DMS79 treated with DMSO at 0.1 percent for 48 hours (cell line): ENCODE measurements around the gene RIPPLY2.
"Not testable (repeated sequence)": the region's sequence is repeated elsewhere in the genome, so short reads cannot be mapped to it uniquely, and the experiment has no call there.

Experiments used
- DNase-seq: peaks from one replicate; lab custom pipeline; 2025; lab: John Stamatoyannopoulos, UW

RIPPLY2 gene

DNA sequence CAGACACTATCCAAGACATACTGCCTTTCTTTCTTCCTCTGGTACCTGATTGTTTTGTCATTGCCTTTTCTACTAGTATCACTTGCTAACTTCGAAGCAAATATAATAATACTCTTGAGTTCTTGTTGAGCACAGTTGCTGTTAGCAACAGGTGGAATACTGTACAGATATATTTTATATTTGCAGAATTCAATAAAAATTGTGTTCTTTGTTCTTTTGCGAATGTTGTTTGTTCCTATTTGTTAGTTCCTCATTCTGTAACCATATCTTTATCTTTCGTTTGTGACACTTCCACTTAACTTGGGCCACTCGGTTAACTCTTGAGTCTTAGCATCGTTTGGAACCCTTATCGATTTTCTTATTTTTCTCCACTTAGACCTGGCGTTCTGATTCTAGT is 7.2 kb downstream of the RIPPLY2 start:
- no peak for DNase-seq

DNA sequence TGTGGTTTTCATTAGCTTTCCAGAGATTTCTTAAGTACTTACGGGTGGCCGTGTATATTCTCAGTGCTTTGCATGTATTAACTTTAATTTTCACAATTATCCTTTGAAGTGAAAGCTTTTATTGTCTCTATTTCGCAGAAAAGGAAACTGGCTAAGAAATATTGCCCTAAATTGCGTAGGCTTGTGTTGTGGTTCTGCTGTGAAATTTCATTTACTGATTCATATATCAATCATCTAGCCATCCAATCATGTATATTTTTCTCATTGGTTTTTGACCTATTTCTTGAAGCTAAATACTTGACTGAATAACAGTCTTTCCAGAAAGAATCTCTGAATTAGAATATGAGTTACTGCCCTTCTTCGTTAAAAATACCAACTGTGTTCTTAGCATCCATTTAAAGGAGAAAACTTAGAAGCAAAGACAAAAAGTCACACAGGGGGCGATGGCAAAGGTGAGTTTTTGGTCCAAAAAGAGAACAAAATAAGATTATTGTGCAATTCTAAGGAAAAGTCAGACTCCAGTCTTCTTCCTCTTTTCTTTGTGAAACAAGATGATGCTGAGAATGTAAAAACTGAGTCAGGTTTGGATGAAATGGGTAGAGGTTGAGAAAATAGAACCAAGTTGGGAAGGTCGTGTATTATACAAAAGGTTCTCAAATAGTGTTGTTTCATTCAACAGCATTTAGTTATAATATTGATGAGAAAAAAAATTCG is 7.8 kb downstream of the RIPPLY2 start:
- no peak for DNase-seq

DNA sequence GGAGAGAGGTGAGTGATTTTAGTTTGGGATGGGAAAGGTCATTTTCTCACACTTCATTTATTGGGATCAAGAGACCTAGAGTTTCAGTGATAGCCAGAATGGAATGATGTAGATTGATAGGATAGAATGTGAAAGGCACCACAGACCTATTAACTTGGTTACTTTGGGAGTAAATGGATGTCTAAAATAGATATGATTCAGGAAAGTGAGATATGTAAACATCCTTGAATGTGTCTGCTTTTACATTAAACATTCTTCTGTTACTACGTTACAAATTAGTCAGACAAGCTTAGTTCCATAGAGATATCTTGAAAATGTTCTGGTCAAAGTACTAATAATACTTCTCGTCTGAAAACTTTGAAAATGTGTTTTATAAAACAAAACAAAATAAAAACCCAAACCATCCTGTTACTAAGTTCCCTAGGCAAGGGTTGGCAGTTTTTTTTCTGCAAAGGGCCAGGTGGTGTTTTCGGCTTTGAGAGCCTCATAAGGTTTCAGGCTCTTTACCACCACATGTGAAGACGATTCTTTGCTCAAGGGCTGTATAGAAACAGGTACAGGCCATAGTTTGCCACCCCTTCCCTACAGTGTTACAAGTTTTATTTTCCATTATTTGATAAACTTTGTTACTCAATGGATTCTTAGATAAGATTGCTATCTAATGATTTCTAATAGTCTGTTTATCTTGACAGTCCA is 9.8 kb downstream of the RIPPLY2 start:
- DNase-seq, result no peak

DNA sequence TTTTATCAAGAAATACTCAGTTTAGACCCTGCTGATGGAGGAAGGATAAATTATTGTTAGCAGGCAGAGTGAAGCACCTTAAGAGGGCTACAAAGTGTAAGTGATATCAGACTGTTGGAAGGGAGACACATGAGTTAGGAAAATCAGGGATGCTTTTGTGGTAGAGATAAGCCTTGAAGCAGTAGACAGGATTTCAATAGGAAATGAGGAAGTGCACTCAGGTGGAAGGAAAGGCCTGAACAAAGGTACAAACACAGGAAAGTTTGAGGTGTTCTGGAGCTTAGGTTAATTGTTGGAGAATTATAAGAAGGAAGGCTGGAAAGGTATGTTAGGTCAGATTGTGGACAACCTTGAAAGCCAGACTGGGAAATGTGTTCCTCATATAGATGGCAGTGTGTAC is 13.9 kb downstream of the RIPPLY2 start:
- no peak for DNase-seq

DNA sequence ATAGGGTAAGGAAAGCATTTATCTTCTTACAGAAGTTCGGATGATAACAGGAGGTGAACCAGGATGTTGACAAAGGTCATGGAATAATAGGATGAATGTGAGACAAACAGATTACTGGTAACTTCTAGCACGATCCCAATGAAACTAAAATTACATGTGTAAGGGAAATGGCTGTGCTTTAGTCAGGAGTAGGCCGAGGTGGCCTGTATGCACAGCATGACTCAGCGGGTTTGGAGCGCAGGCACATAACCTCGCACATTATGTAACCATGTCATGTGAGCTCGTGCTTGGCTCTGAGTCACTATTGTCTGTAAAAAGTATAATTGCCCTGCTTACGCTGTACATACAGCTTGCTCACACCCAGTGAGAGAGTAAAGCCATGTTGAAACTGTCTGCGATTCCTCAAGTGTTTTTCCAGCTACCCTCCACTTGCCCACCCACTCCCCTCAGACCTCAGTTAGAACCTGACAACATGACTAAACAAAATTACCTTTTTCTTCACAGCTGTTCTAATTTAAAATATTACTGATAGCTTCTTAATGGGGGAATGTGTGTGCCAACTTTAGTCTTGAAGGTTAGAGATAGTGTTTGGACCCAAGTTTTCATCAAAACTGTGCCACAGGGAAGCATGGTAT is 14.5 kb downstream of the RIPPLY2 start:
- DNase-seq, result no peak

DNA sequence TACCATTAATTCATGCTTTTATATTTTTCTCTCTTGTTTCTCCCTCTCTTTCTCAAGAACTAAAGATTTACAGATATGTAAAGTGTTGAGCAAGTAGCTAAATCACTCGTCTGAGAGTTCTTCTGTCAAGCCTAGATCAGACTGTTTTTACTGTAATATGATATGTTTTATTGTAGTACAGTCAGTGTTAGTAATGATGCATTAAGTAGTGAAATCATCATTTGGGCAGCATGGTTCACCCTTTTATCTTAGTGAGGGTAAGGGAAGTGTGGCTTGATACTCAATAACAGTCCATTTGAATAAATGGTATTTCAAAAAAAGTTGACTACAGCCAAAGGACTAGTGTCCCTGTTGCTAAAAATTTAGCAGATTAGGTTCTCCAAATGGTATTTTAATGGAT is 15.5 kb downstream of the RIPPLY2 start:
- no peak for DNase-seq

DNA sequence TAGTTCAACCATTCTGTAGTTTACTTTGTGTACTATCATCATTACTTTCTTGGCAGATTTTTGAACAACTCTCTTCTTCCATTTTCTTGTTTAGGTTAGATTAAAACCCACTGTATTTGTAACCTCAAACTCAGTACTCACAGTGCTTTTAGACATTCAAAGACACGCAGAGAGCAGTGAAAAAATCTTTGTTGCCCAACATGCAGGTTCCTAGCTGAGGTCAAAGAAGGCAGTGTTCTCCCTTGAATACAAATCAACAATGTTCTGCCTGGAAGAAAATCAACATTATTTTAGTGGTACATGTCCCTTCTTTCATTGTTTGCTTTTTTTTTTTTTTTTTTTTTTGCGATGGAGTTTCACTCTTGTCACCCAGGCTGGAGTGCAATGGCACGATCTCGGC is 17.5 kb downstream of the RIPPLY2 start:
- no peak for DNase-seq

DNA sequence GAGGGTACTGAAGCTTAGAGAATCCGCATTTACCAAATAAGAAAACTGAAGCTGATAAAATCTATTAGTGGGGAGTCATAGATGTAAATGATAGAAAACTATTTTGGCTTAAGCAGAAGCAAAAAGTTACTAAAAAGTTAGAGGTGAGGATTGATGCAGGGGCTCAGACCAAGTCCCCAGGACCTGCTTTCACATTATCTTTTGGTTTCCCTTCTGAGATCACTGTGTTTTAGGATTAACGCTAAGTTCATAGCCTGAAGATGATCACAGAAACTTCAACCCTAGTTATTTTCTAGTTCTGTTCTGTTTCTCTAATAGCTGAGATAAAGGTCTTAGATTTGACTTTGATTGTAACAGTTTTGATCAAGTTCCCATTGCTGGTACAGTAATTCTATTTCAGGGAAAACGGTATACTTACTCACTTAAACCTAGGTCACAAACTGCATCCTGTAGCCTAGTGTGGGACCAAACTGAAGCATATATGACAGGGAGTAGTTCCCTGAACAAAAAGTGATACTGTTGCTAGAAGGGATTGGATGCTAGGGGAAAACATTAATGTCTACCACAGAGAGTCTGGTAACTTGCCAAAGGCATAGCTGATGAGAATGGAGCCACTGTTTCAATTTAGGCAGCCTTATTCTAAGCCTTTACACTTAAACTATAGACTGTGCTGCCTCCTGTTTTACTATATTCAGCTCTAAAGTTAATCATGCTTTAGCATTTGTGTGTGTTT is 19.4 kb downstream of the RIPPLY2 start:
- no peak for DNase-seq

DNA sequence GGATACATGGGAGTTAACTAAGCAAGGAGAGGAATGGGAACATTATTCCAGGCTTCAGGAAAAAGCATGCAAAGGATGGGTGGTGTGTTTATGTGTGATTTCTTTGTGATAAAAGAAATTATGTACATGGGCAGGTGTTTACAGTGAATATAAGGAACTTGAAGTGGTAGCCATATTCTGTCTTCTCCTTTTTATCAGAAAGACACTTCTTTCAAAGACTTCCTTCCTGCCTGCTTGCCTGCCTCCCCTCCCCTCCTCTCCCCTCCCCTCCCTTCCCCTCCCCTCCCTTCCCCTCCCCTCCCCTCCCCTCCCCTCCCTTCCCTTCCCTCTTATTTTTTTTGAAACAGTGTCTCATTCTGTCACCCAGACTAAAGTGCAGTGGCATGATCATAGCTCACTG is 20.7 kb downstream of the RIPPLY2 start:
- no peak for DNase-seq

DNA sequence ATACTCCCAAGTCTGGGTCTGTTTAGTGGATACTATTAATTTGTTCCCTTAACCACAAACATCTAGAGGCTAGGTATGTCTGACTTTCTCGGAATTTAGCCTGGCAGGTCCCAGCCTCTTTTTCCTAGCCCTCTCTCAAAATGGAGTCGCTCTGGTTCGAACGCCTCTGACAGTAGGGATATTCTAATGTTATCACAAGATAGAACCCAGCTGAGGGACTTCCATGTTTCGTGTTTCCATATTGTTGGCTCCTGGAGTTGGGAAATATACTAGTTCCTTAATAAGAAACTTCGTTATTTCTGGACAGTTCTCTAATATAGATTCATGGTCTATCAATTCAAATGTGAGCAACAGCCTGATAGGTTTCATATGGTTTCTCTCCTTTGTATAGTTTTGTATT is 22.7 kb downstream of the RIPPLY2 start:
- no peak for DNase-seq

DNA sequence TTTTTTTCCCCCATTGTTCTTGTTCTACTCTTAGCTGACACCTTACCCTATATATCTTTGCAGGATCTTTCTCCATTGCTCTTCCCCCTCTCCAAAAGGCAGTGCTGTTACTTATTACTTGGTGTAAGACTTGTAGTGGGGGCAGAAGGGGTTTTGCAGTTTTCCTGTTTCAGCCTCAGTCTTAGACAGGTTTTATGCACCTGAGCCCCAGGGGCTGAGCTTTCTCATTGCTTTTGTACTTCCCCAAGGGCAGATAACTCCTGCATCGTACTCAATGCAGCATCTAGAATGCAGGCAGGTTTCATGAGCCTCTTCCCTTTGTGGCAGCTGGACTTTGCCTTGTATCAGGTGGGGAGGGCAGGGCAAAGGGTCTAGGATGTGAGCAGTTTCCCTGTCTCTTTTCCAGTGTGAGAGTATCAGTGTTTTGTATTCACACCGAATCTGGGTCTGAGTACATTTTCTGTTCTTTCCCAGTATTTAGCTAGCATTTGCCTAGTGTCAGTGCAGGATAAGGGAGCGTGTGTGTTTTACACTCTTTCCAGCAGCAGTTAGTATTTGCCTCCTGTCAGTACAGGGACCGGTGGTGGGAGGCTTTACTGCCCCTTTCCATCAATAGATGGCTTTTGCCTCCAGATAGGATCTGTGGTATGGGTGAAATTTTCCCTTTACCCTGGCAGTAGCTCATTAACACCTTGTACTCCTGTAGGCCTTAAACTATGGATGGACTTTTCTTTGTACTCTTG is 25.9 kb downstream of the RIPPLY2 start:
- no peak for DNase-seq

DNA sequence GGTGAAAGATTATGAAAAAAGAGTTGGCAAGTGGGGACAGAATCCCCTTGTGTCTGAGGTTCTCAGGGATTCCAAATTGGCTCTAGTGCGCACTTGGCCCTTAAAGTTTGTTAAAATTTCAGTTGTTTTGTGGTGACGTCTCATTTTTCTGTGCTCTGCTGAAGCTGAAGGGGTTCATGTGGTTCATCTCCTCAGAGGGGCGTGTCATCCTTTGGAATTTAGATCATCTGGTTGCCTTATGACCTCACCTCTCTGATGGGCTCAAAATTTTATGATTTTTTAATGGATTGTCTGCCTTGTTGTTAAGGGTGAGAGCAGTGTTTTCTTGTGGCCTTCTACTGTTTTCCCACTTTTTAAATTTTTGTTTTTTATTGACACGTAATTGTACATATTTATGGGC is 26.6 kb downstream of the RIPPLY2 start:
- no peak for DNase-seq

DNA sequence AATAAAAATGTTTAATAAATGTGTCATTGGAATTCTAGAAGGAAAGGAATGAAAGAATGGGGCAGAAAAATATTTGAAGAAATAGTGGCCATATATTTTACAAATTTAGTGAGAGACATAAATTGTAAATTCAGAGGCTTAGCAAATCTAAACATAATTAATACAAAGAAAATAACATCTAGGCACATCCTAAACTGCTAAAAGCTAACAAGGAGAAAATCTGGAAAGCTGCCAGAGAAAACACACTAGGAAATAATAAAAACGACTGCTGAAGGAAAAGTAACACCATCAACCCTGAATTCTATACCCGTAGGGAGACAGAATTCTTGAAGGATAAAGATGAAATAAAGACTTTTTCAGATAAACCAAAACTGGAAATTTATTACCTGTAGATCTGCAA is 30.1 kb downstream of the RIPPLY2 start:
- DNase-seq, result no peak

DNA sequence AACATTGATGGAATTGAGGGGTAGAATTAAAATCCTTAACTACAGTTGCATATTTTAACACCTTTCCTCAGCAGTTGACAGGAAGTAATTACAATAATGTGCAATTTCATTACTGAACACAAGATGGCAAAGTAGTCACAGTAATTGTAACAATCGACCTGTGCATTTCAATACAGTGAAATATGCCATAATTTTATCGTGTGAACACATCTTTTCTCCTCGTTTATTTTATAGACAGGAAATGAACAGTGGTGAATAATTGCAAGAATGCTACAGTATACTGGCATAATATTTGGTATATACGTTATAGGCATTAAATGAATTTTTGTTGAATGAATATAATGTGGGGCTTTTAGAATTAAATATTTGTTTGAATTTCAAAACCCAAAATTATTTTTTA is 31.4 kb downstream of the RIPPLY2 start:
- DNase-seq, result peak; percentile 49

DNA sequence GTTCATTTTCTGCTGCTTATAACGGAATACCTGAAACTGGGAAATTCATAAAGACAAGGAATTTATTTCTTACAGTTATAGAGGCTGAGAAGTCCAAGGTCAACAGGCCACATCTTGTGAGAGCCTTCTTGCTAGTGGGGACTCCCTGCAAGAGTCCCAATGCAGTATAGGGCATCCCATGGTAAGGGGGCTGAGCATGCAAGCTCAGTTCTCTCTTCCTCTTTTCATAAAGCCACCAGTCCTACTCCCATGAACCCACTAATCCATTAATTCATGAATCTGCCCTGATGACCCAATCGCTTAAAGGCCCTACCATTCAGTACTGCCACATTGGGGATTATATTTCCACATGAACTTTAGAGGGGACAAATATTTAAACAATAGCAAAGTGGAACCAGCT is 32.8 kb downstream of the RIPPLY2 start:
- no peak for DNase-seq

DNA sequence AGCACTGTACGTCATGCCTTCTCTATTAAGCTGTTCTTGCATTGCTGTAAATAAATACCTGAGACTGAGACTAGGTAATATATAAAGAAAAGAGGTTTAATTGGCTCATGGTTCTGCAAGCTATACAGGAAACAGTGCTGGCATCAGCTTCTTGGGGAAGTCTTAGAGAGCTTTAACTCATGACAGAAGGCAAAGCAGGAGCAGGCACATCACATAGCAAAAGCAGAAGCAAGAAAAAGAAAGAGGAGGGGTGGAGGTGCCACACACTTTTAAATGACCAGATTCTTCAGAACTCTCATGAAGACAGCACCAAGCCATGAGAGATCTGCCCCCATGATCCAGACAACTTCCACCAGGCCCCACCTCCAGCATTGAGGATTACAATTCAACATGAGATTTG is 36.5 kb downstream of the RIPPLY2 start:
- DNase-seq, result no peak

DNA sequence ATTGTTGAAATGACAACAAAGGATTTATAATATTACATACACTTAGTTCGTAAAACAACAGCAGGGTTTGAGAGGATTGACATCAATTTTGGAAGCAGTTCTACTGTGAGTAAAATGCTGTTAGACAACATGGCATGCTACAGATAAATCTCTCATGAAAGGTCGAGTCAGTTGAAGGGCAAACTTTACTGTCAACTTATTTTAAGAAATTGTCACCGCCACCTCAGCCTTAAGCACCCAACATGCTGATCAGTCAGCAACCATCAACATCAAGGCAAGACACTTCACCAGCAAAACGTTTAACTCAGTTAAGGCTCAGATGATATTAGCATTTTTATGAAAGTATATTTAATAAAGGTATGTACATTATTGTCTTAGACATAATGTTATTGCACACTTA is 37.4 kb downstream of the RIPPLY2 start:
- DNase-seq, result no peak

DNA sequence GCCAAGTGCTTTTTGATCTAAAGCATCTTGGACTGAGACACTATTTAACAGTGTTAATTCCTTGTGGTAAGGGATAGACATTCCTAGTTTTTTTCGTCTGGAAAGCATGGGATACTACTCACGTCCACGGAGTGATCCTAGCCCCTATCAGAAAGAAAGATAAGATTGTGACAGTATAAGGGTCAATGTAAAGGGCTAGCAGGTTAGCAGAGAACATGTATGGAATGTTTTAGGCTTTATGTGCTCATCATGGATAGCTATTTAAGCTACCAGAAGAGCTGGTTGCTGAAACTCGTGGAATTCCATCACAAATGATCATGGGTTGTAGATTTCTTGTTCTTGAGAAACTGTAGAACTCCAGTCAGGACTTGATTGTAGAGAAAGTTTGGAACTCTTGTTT is 38.4 kb downstream of the RIPPLY2 start:
- DNase-seq, result no peak

DNA sequence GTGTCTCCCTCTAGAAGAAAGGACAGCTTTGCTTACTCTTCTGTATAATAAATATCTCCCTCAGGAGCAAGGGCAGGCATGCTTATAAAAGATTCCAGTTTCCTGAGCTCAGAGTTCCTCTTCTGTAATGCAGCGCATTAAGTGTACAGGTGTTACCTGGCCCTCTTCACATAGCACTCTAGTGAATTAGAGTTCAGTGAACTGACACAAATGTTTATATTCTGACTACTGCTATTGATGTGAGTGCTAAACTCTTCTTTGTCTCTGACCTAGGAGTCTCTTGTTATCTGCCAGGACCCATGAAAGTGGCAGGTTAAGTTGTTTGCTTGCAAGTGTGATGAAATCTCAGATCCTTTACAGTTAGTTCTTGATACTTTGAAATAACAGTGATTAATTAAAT is 39.9 kb downstream of the RIPPLY2 start:
- DNase-seq, result peak; percentile 52

DNA sequence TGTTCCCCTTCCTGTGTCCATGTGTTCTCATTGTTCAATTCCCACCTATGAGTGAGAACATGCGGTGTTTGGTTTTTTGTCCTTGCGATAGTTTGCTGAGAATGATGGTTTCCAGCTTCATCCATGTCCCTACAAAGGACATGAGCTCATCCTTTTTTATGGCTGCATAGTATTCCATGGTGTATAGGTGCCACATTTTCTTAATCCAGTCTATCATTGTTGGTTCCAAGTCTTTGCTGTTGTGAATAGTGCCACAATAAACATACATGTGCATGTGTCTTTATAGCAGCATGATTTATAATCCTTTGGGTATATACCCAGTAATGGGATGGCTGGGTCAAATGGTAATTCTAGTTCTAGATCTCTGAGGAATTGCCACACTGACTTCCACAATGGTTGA is 43.9 kb downstream of the RIPPLY2 start:
- not testable (repeated sequence) for DNase-seq

DNA sequence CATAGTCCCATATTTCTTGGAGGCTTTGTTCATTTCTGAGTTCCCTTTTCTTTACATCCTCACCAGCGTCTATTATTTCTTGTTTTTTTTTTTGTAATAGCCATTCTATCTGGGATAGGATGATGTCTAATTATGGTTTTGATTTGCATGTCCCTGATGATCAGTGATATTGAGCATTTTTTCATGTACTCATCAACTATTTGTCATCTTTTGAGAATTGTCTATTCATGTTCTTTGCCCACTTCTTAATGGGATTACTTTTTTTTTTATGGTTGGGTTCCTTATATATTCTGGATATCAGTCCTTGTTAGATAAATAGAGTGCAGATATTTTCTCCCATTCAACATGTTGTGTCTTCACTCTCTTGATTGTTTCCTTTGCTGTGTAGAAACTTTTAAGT is 48.5 kb downstream of the RIPPLY2 start:
- no peak for DNase-seq

DNA sequence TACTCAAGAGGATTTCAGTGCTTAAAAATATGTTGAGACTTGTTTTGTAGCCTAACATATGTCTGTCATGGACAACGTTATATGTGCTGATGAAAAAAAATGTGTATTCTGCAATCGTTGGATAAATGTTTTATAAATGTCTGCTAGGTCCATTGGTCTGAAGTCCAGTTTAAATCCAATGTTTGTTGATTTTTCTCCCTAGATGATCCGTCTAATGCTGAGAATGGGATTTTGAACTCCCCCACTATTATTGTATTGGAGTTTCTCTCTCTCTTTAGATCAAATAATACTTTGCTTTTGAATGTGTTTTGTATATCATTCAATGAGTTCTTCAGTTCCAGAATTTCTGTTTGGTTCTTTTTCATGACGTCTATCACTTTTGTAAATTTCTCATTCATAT is 51.2 kb downstream of the RIPPLY2 start:
- DNase-seq, result no peak
